ENCODE measurements around the gene UBE2N. TPM values are rescaled to one million over a fixed set of nuclear protein-coding genes. Genes with fewer than 3 reads are reported as not detected.

UBE2N gene
- polyA plus RNA-seq (ENCODE audit: insufficient read length in 3 of 3), result 100 to 1,000 TPM; 148 to 170 (median 160) TPM
- long read RNA-seq, donor 1, full-length matches to known transcripts, result 84 of 84 reads
- long read RNA-seq, donor 1, partial matches to known transcripts, result 0 of 84 reads
- long read RNA-seq, donor 1, other reads (novel, unspliced or antisense), result 0 of 84 reads
- long read RNA-seq, donor 2, full-length matches to known transcripts, result 106 of 113 reads
- long read RNA-seq, donor 2, partial matches to known transcripts, result 7 of 113 reads
- long read RNA-seq, donor 2, other reads (novel, unspliced or antisense), result 0 of 113 reads
- long read RNA-seq, donor 3, full-length matches to known transcripts, result 80 of 80 reads
- long read RNA-seq, donor 3, partial matches to known transcripts, result 0 of 80 reads
- long read RNA-seq, donor 3, other reads (novel, unspliced or antisense), result 0 of 80 reads
- long read RNA-seq, donor 4, full-length matches to known transcripts, result 96 of 103 reads
- long read RNA-seq, donor 4, partial matches to known transcripts, result 7 of 103 reads
- long read RNA-seq, donor 4, other reads (novel, unspliced or antisense), result 0 of 103 reads
- long read RNA-seq, donor 5, full-length matches to known transcripts, result 35 of 48 reads
- long read RNA-seq, donor 5, partial matches to known transcripts, result 13 of 48 reads
- long read RNA-seq, donor 5, other reads (novel, unspliced or antisense), result 0 of 48 reads
- long read RNA-seq, donor 6, full-length matches to known transcripts, result 62 of 70 reads
- long read RNA-seq, donor 6, partial matches to known transcripts, result 8 of 70 reads
- long read RNA-seq, donor 6, other reads (novel, unspliced or antisense), result 0 of 70 reads
- long read RNA-seq, donor 7, full-length matches to known transcripts, result 81 of 102 reads
- long read RNA-seq, donor 7, partial matches to known transcripts, result 21 of 102 reads
- long read RNA-seq, donor 7, other reads (novel, unspliced or antisense), result 0 of 102 reads
- long read RNA-seq, donor 8, full-length matches to known transcripts, result 21 of 21 reads
- long read RNA-seq, donor 8, partial matches to known transcripts, result 0 of 21 reads
- long read RNA-seq, donor 8, other reads (novel, unspliced or antisense), result 0 of 21 reads
- long read RNA-seq, donor 9, full-length matches to known transcripts, result 73 of 73 reads
- long read RNA-seq, donor 9, partial matches to known transcripts, result 0 of 73 reads
- long read RNA-seq, donor 9, other reads (novel, unspliced or antisense), result 0 of 73 reads
- long read RNA-seq, donor 10, full-length matches to known transcripts, result 64 of 76 reads
- long read RNA-seq, donor 10, partial matches to known transcripts, result 7 of 76 reads
- long read RNA-seq, donor 10, other reads (novel, unspliced or antisense), result 5 of 76 reads
- long read RNA-seq, donor 11, full-length matches to known transcripts, result 42 of 42 reads
- long read RNA-seq, donor 11, partial matches to known transcripts, result 0 of 42 reads
- long read RNA-seq, donor 11, other reads (novel, unspliced or antisense), result 0 of 42 reads
- long read RNA-seq, donor 12, full-length matches to known transcripts, result 85 of 96 reads
- long read RNA-seq, donor 12, partial matches to known transcripts, result 11 of 96 reads
- long read RNA-seq, donor 12, other reads (novel, unspliced or antisense), result 0 of 96 reads
- long read RNA-seq, donor 13, full-length matches to known transcripts, result 42 of 42 reads
- long read RNA-seq, donor 13, partial matches to known transcripts, result 0 of 42 reads
- long read RNA-seq, donor 13, other reads (novel, unspliced or antisense), result 0 of 42 reads
- long read RNA-seq, donor 14, result 0 reads
- long read RNA-seq, donor 15, full-length matches to known transcripts, result 81 of 81 reads
- long read RNA-seq, donor 15, partial matches to known transcripts, result 0 of 81 reads
- long read RNA-seq, donor 15, other reads (novel, unspliced or antisense), result 0 of 81 reads
- long read RNA-seq, donor 16, full-length matches to known transcripts, result 92 of 112 reads
- long read RNA-seq, donor 16, partial matches to known transcripts, result 20 of 112 reads
- long read RNA-seq, donor 16, other reads (novel, unspliced or antisense), result 0 of 112 reads

GRCh38 chr12:93441617-93442410 is at the start of gene UBE2N:
TSS of gene UBE2N (minus strand) at chr12:93441947. CDS start at chr12:93441884, 63 bp downstream.
- peak; percentile 96 for DNase-seq

GRCh38 chr12:93484315-93484981 is 42.7 kb upstream of the UBE2N start:
- DNase-seq, result no peak

- DNase-seq, result no peak
Observed at GRCh38 chr12:93483151-93483807, 41.5 kb upstream of the UBE2N start.

GRCh38 chr12:93482721-93483120 is 41.0 kb upstream of the UBE2N start:
- no peak for DNase-seq

- no peak for DNase-seq
Observed at GRCh38 chr12:93476555-93476954, 34.8 kb upstream of the UBE2N start.

- DNase-seq, result no peak
Observed at GRCh38 chr12:93469386-93469785, 27.6 kb upstream of the UBE2N start.

- DNase-seq, result peak; percentile 10
Observed at GRCh38 chr12:93468008-93468371, 26.2 kb upstream of the UBE2N start.

- peak; percentile 92 for DNase-seq
Observed at GRCh38 chr12:93467351-93468007, 25.7 kb upstream of the UBE2N start, which contains the start of gene MRPL42. TSS of gene MRPL42 (plus strand) at chr12:93467514. CDS start at chr12:93469286, 1,772 bp downstream.

GRCh38 chr12:93466625-93467350 is 25.0 kb upstream of the UBE2N start:
- DNase-seq, result no peak

- DNase-seq, result no peak
Observed at GRCh38 chr12:93465841-93466240, 24.1 kb upstream of the UBE2N start.

GRCh38 chr12:93461503-93461902 is 19.8 kb upstream of the UBE2N start:
- no peak for DNase-seq

GRCh38 chr12:93460902-93461301 is 19.2 kb upstream of the UBE2N start:
- DNase-seq, result no peak

GRCh38 chr12:93460003-93460402 is 18.3 kb upstream of the UBE2N start:
- DNase-seq, result no peak

- no peak for DNase-seq
Observed at GRCh38 chr12:93459097-93459496, 17.4 kb upstream of the UBE2N start.

GRCh38 chr12:93456077-93456476 is 14.3 kb upstream of the UBE2N start:
- DNase-seq, result no peak

GRCh38 chr12:93453633-93454032 is 11.9 kb upstream of the UBE2N start:
- DNase-seq, result no peak
